Ovary (tissue), 3 donors: ENCODE results near the gene YTHDF1.

Experiments
- EP300 ChIP-seq: sonication (generic); formaldehyde crosslinking; IDR thresholded peaks from one replicate; pipeline ENCODE4 v1.6.1; 2017; ENCODE audit warnings: antibody characterized with exemption
- POLR2A ChIP-seq: fragments of 450-650 bp; IDR thresholded peaks from one replicate; pipeline ENCODE4 v1.6.1; 2017; ENCODE audit warnings: antibody characterized with exemption, mild to moderate bottlenecking, moderate library complexity
- TF ChIP-seq, protein P1 (sequence below), 3 donors: fragments of 450-650 bp in 2 of 3; fragments of 200-600 bp in 1 of 3; IDR thresholded peaks; one replicate each; pipeline versions ENCODE4 v1.5.1 to v1.8.0; 2016 to 2022; ENCODE audit warnings: antibody characterized with exemption in 3 of 3, mild to moderate bottlenecking in 1 of 3
- donor health status: DM: no; HTN: no; CAD: no.

DNA sequence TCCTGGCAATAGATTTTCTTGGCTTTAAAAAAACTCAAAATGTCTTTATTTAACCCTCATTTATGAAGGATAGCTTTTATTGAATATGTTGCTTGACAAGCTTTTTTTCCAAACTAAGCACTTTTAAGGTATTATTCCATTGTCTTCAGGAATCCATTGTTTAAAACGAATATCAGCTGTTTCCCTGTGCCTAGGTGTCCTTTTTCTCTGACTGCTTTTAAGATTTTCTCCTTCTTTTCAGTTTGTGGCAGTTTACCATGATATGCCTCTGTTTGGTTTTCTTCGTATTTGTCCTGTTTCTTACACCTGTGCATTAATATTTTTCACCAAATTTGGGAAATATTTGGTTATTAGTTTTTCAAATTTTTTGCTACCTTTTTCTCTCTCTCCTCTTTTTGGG is 68.4 kb downstream of the YTHDF1 start:
- TF ChIP-seq, protein P1, sequence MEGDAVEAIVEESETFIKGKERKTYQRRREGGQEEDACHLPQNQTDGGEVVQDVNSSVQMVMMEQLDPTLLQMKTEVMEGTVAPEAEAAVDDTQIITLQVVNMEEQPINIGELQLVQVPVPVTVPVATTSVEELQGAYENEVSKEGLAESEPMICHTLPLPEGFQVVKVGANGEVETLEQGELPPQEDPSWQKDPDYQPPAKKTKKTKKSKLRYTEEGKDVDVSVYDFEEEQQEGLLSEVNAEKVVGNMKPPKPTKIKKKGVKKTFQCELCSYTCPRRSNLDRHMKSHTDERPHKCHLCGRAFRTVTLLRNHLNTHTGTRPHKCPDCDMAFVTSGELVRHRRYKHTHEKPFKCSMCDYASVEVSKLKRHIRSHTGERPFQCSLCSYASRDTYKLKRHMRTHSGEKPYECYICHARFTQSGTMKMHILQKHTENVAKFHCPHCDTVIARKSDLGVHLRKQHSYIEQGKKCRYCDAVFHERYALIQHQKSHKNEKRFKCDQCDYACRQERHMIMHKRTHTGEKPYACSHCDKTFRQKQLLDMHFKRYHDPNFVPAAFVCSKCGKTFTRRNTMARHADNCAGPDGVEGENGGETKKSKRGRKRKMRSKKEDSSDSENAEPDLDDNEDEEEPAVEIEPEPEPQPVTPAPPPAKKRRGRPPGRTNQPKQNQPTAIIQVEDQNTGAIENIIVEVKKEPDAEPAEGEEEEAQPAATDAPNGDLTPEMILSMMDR (IDR thresholded peaks at IDR 0.05): no peak
- TF ChIP-seq POLR2A (no peak), EP300 (no peak)
